ENCODE results near the gene NFIC.

The NFIC gene

GRCh38 chr19:3363841-3364500 lies 2.4 kb upstream of the NFIC start:
- H3K4me3 ChIP-seq (replicated peaks; ENCODE audit: low read depth, low read length) = no peak overlapping the region
- no peak for DNase-seq (ENCODE audit: extremely low read depth, low read depth)

GRCh38 chr19:3364501-3364858 lies 1.9 kb upstream of the NFIC start:
- DNase-seq (ENCODE audit: extremely low read depth, low read depth) = no peak
- TF ChIP-seq CTCF (IDR thresholded peaks at IDR 0.05; ENCODE audit: low read depth, low read length, missing control alignments) = no peak
- H3K4me3 ChIP-seq (replicated peaks; ENCODE audit: low read depth, low read length) = no peak overlapping the region

More at GRCh38 chr19:3363841-3364500, 2.4 kb upstream of the NFIC start:
- no peak for TF ChIP-seq CTCF (IDR thresholded peaks at IDR 0.05; ENCODE audit: low read depth, low read length, missing control alignments)

GRCh38 chr19:3365093-3365835 lies 1.1 kb upstream of the NFIC start:
- H3K4me3 ChIP-seq (replicated peaks; ENCODE audit: low read depth, low read length) = peak overlapping the region; percentile 82
- DNase-seq (ENCODE audit: extremely low read depth, low read depth) = no peak
- TF ChIP-seq CTCF (IDR thresholded peaks at IDR 0.05; ENCODE audit: low read depth, low read length, missing control alignments) = no peak

- no peak for TF ChIP-seq CTCF (IDR thresholded peaks at IDR 0.05; ENCODE audit: low read depth, low read length, missing control alignments)
- H3K4me3 ChIP-seq (replicated peaks; ENCODE audit: low read depth, low read length) = peak overlapping the region; percentile 82
- no peak for DNase-seq (ENCODE audit: extremely low read depth, low read depth)
Observed at GRCh38 chr19:3366753-3367627, 607 bp downstream of the NFIC start.

- H3K4me3 ChIP-seq (replicated peaks; ENCODE audit: low read depth, low read length) = peak overlapping the region; percentile 82
- no peak for TF ChIP-seq CTCF (IDR thresholded peaks at IDR 0.05; ENCODE audit: low read depth, low read length, missing control alignments)
- DNase-seq (ENCODE audit: extremely low read depth, low read depth) = no peak
Observed at GRCh38 chr19:3367628-3368440, 1.5 kb downstream of the NFIC start.

GRCh38 chr19:3368441-3368795 lies 2.0 kb downstream of the NFIC start:
- peak overlapping the region; percentile 82 for H3K4me3 ChIP-seq (replicated peaks; ENCODE audit: low read depth, low read length)
- DNase-seq (ENCODE audit: extremely low read depth, low read depth) = no peak
- no peak for TF ChIP-seq CTCF (IDR thresholded peaks at IDR 0.05; ENCODE audit: low read depth, low read length, missing control alignments)
